Measurements from ENCODE around the gene WIPI1. TPM values are rescaled to one million over a fixed set of nuclear protein-coding genes. Genes with fewer than 3 reads are reported as not detected.
"Not testable (repeated sequence)": the region's sequence is repeated elsewhere in the genome, so short reads cannot be mapped to it uniquely, and the experiment has no call there.

WIPI1 gene
- total RNA-seq: 37.6 TPM

GRCh38 chr17:68457168-68457538 is at the start of gene WIPI1:
TSS of gene WIPI1 (minus strand) at chr17:68457496. CDS start at chr17:68457421, 75 bp downstream.
- Histone ChIP-seq H3K4me3 (ENCODE audit: low read length in 3 of 3) (peak within 1 kb of the TSS; percentile 83 to 84 (median 84)), H3K27me3 (ENCODE audit: control insufficient read depth in 3 of 3, insufficient read depth in 3 of 3, low read length in 3 of 3) (no peaks in the 10 kb centered on the region), H3K4me1 (ENCODE audit: control insufficient read depth in 3 of 3, insufficient read depth in 3 of 3, low read length in 3 of 3) (peaks cover 40 to 64% (median 57%) of the 10 kb centered on the region in 3 donors), H3K27ac (ENCODE audit: low read depth, low read length) (peak within 1 kb of the TSS; percentile 96), H3K9ac (ENCODE audit: low read depth in 1 of 3, low read length in 3 of 3) (peak within 1 kb of the TSS; percentile 89 to 94 (median 89)), H3K9me3 (ENCODE audit: control insufficient read depth in 3 of 3, low read length in 3 of 3) (no peaks in the 10 kb centered on the region), H3K36me3 (ENCODE audit: control insufficient read depth in 3 of 3, insufficient read depth in 3 of 3, low read length in 3 of 3) (peaks cover 0 to under 1% (median 0%) of the 10 kb centered on the region in 3 donors)

- Histone ChIP-seq H3K9me3 (ENCODE audit: control insufficient read depth in 3 of 3, low read length in 3 of 3) (no peaks in the 10 kb centered on the region), H3K36me3 (ENCODE audit: control insufficient read depth in 3 of 3, insufficient read depth in 3 of 3, low read length in 3 of 3) (no peaks in the 10 kb centered on the region), H3K4me1 (ENCODE audit: control insufficient read depth in 3 of 3, insufficient read depth in 3 of 3, low read length in 3 of 3) (peaks cover 16 to 20% (median 18%) of the 10 kb centered on the region in 3 donors), H3K27ac (ENCODE audit: low read depth, low read length) (no peak overlapping the region), H3K27me3 (ENCODE audit: control insufficient read depth in 3 of 3, insufficient read depth in 3 of 3, low read length in 3 of 3) (no peaks in the 10 kb centered on the region), H3K4me3 (ENCODE audit: low read length in 3 of 3) (no peak overlapping the region), H3K9ac (ENCODE audit: low read depth in 1 of 3, low read length in 3 of 3) (no peak overlapping the region)
Observed at GRCh38 chr17:68505951-68506350, 48.7 kb upstream of the WIPI1 start.

- no peaks in the 10 kb centered on the region for H3K36me3 ChIP-seq (ENCODE audit: control insufficient read depth in 3 of 3, insufficient read depth in 3 of 3, low read length in 3 of 3)
- H3K9ac ChIP-seq (ENCODE audit: low read depth in 1 of 3, low read length in 3 of 3): no peak overlapping the region
- no peaks in the 10 kb centered on the region for H3K27me3 ChIP-seq (ENCODE audit: control insufficient read depth in 3 of 3, insufficient read depth in 3 of 3, low read length in 3 of 3)
- no peak overlapping the region for H3K27ac ChIP-seq (ENCODE audit: low read depth, low read length)
- H3K4me3 ChIP-seq (ENCODE audit: low read length in 3 of 3): no peak overlapping the region
- no peaks in the 10 kb centered on the region for H3K9me3 ChIP-seq (ENCODE audit: control insufficient read depth in 3 of 3, low read length in 3 of 3)
- peaks cover 0 to 3% (median 3%) of the 10 kb centered on the region in 3 donors for H3K4me1 ChIP-seq (ENCODE audit: control insufficient read depth in 3 of 3, insufficient read depth in 3 of 3, low read length in 3 of 3)
Observed at GRCh38 chr17:68501074-68501473, 43.8 kb upstream of the WIPI1 start.

GRCh38 chr17:68499587-68499986 is 42.3 kb upstream of the WIPI1 start:
- no peaks in the 10 kb centered on the region for H3K9me3 ChIP-seq (ENCODE audit: control insufficient read depth in 3 of 3, low read length in 3 of 3)
- no peak overlapping the region for H3K27ac ChIP-seq (ENCODE audit: low read depth, low read length)
- H3K4me3 ChIP-seq (ENCODE audit: low read length in 3 of 3): no peak overlapping the region
- H3K27me3 ChIP-seq (ENCODE audit: control insufficient read depth in 3 of 3, insufficient read depth in 3 of 3, low read length in 3 of 3): no peaks in the 10 kb centered on the region
- H3K4me1 ChIP-seq (ENCODE audit: control insufficient read depth in 3 of 3, insufficient read depth in 3 of 3, low read length in 3 of 3): peaks cover 0 to 3% (median 3%) of the 10 kb centered on the region in 3 donors
- H3K36me3 ChIP-seq (ENCODE audit: control insufficient read depth in 3 of 3, insufficient read depth in 3 of 3, low read length in 3 of 3): no peaks in the 10 kb centered on the region
- H3K9ac ChIP-seq (ENCODE audit: low read depth in 1 of 3, low read length in 3 of 3): no peak overlapping the region

GRCh38 chr17:68498479-68499326 is 41.4 kb upstream of the WIPI1 start:
- Histone ChIP-seq H3K4me3 (ENCODE audit: low read length in 3 of 3) (no peak overlapping the region), H3K4me1 (ENCODE audit: control insufficient read depth in 3 of 3, insufficient read depth in 3 of 3, low read length in 3 of 3) (peaks cover 0 to 3% (median 3%) of the 10 kb centered on the region in 3 donors), H3K27ac (ENCODE audit: low read depth, low read length) (peak overlapping the region; percentile 46)

GRCh38 chr17:68497885-68498319 is 40.6 kb upstream of the WIPI1 start:
- Histone ChIP-seq H3K27ac (ENCODE audit: low read depth, low read length) (peak overlapping the region; percentile 46), H3K4me3 (ENCODE audit: low read length in 3 of 3) (no peak overlapping the region)

More at GRCh38 chr17:68498479-68499326, 41.4 kb upstream of the WIPI1 start:
- H3K36me3 ChIP-seq (ENCODE audit: control insufficient read depth in 3 of 3, insufficient read depth in 3 of 3, low read length in 3 of 3): no peaks in the 10 kb centered on the region
- no peak overlapping the region for H3K9ac ChIP-seq (ENCODE audit: low read depth in 1 of 3, low read length in 3 of 3)
- no peaks in the 10 kb centered on the region for H3K9me3 ChIP-seq (ENCODE audit: control insufficient read depth in 3 of 3, low read length in 3 of 3)
- H3K27me3 ChIP-seq (ENCODE audit: control insufficient read depth in 3 of 3, insufficient read depth in 3 of 3, low read length in 3 of 3): no peaks in the 10 kb centered on the region

GRCh38 chr17:68495081-68495480 is 37.8 kb upstream of the WIPI1 start:
- no peaks in the 10 kb centered on the region for H3K36me3 ChIP-seq (ENCODE audit: control insufficient read depth in 3 of 3, insufficient read depth in 3 of 3, low read length in 3 of 3)
- H3K4me3 ChIP-seq (ENCODE audit: low read length in 3 of 3): no peak overlapping the region
- no peak overlapping the region for H3K9ac ChIP-seq (ENCODE audit: low read depth in 1 of 3, low read length in 3 of 3)
- no peaks in the 10 kb centered on the region for H3K27me3 ChIP-seq (ENCODE audit: control insufficient read depth in 3 of 3, insufficient read depth in 3 of 3, low read length in 3 of 3)
- H3K4me1 ChIP-seq (ENCODE audit: control insufficient read depth in 3 of 3, insufficient read depth in 3 of 3, low read length in 3 of 3): peaks cover 7 to 18% (median 13%) of the 10 kb centered on the region in 3 donors
- no peaks in the 10 kb centered on the region for H3K9me3 ChIP-seq (ENCODE audit: control insufficient read depth in 3 of 3, low read length in 3 of 3)
- no peak overlapping the region for H3K27ac ChIP-seq (ENCODE audit: low read depth, low read length)

More at GRCh38 chr17:68497885-68498319, 40.6 kb upstream of the WIPI1 start:
- Histone ChIP-seq H3K36me3 (ENCODE audit: control insufficient read depth in 3 of 3, insufficient read depth in 3 of 3, low read length in 3 of 3) (no peaks in the 10 kb centered on the region), H3K4me1 (ENCODE audit: control insufficient read depth in 3 of 3, insufficient read depth in 3 of 3, low read length in 3 of 3) (peaks cover 2 to 5% (median 3%) of the 10 kb centered on the region in 3 donors), H3K9ac (ENCODE audit: low read depth in 1 of 3, low read length in 3 of 3) (no peak overlapping the region), H3K27me3 (ENCODE audit: control insufficient read depth in 3 of 3, insufficient read depth in 3 of 3, low read length in 3 of 3) (no peaks in the 10 kb centered on the region), H3K9me3 (ENCODE audit: control insufficient read depth in 3 of 3, low read length in 3 of 3) (no peaks in the 10 kb centered on the region)

GRCh38 chr17:68492394-68493054 is 35.2 kb upstream of the WIPI1 start:
- not testable (repeated sequence) for H3K9me3 ChIP-seq (ENCODE audit: control insufficient read depth in 3 of 3, low read length in 3 of 3); H3K9ac ChIP-seq (ENCODE audit: low read depth in 1 of 3, low read length in 3 of 3); H3K4me3 ChIP-seq (ENCODE audit: low read length in 3 of 3); H3K27me3 ChIP-seq (ENCODE audit: control insufficient read depth in 3 of 3, insufficient read depth in 3 of 3, low read length in 3 of 3); H3K36me3 ChIP-seq (ENCODE audit: control insufficient read depth in 3 of 3, insufficient read depth in 3 of 3, low read length in 3 of 3)
- H3K27ac ChIP-seq (ENCODE audit: low read depth, low read length): peak overlapping the region; percentile 48
- peaks cover 7 to 14% (median 10%) of the 10 kb centered on the region in 3 donors for H3K4me1 ChIP-seq (ENCODE audit: control insufficient read depth in 3 of 3, insufficient read depth in 3 of 3, low read length in 3 of 3)

GRCh38 chr17:68491381-68492231 is 34.3 kb upstream of the WIPI1 start:
- Histone ChIP-seq H3K36me3 (ENCODE audit: control insufficient read depth in 3 of 3, insufficient read depth in 3 of 3, low read length in 3 of 3) (no peaks in the 10 kb centered on the region), H3K9ac (ENCODE audit: low read depth in 1 of 3, low read length in 3 of 3) (no peak overlapping the region), H3K4me3 (ENCODE audit: low read length in 3 of 3) (no peak overlapping the region), H3K27ac (ENCODE audit: low read depth, low read length) (peak overlapping the region; percentile 48), H3K27me3 (ENCODE audit: control insufficient read depth in 3 of 3, insufficient read depth in 3 of 3, low read length in 3 of 3) (no peaks in the 10 kb centered on the region), H3K9me3 (ENCODE audit: control insufficient read depth in 3 of 3, low read length in 3 of 3) (no peaks in the 10 kb centered on the region), H3K4me1 (ENCODE audit: control insufficient read depth in 3 of 3, insufficient read depth in 3 of 3, low read length in 3 of 3) (peaks cover 7 to 14% (median 10%) of the 10 kb centered on the region in 3 donors)
